WTC11 (cell line): ENCODE data around the gene ENPP6.

Experiments used
- CREB1 ChIP-seq: sonication (generic); formaldehyde crosslinking; IDR thresholded peaks from 2 replicates; pipeline ENCODE4 v1.8.0; 2023; ENCODE audit warnings: mild to moderate bottlenecking, missing genetic modification reagents
- CTCF ChIP-seq: fragments of 200-600 bp; IDR thresholded peaks from 2 replicates; pipeline ENCODE4 v1.8.0; 2022; ENCODE audit warnings: antibody characterized with exemption
- E2F1 ChIP-seq: sonication (generic); formaldehyde crosslinking; IDR thresholded peaks from 2 replicates; pipeline ENCODE4 v1.8.0; 2022; ENCODE audit warnings: mild to moderate bottlenecking, missing genetic modification reagents
- FOXK1 ChIP-seq: sonication (generic); formaldehyde crosslinking; IDR thresholded peaks from 2 replicates; pipeline ENCODE4 v1.8.0; 2022; ENCODE audit warnings: mild to moderate bottlenecking, moderate library complexity, missing genetic modification reagents
- FOXP4 ChIP-seq: sonication (generic); formaldehyde crosslinking; IDR thresholded peaks from 2 replicates; pipeline ENCODE4 v1.8.0; 2022; ENCODE audit warnings: mild to moderate bottlenecking, missing genetic modification reagents
- JUN ChIP-seq: sonication (generic); formaldehyde crosslinking; IDR thresholded peaks from 2 replicates; pipeline ENCODE4 v1.8.0; 2023; ENCODE audit warnings: mild to moderate bottlenecking, missing genetic modification reagents
- MAX ChIP-seq: sonication (generic); formaldehyde crosslinking; IDR thresholded peaks from 2 replicates; pipeline ENCODE4 v1.8.0; 2022; ENCODE audit warnings: mild to moderate bottlenecking, missing genetic modification reagents
- MLX ChIP-seq: sonication (generic); formaldehyde crosslinking; IDR thresholded peaks from 2 replicates; pipeline ENCODE4 v1.8.1; 2023; ENCODE audit warnings: mild to moderate bottlenecking, missing genetic modification reagents, moderate library complexity
- TCF7 ChIP-seq: sonication (generic); formaldehyde crosslinking; IDR thresholded peaks from 2 replicates; pipeline ENCODE4 v1.8.0; 2022; ENCODE audit warnings: mild to moderate bottlenecking, low read depth, missing genetic modification reagents, moderate library complexity
- USF1 ChIP-seq: sonication (generic); formaldehyde crosslinking; IDR thresholded peaks from 2 replicates; pipeline ENCODE4 v1.8.0; 2022; ENCODE audit warnings: mild to moderate bottlenecking, missing genetic modification reagents
- ZNF317 ChIP-seq: sonication (generic); formaldehyde crosslinking; IDR thresholded peaks from 2 replicates; pipeline ENCODE4 v1.8.1; 2023; ENCODE audit warnings: low read depth, mild to moderate bottlenecking, moderate library complexity, missing genetic modification reagents, borderline replicate concordance
- ZNF423 ChIP-seq: fragments of 250-450 bp; sonication (Bioruptor Pico); IDR thresholded peaks from 2 replicates; pipeline ENCODE4 v2.1.2; 2022; ENCODE audit warnings: mild to moderate bottlenecking, moderate library complexity

- TF ChIP-seq ZNF423 (CRISPR knock-in tag) = no peak
- no peak for TF ChIP-seq ZNF317
- TF ChIP-seq MAX (CRISPR knock-in tag) = no peak
- TF ChIP-seq CTCF = no peak
- no peak for TF ChIP-seq JUN (CRISPR knock-in tag)
- no peak for TF ChIP-seq USF1 (CRISPR knock-in tag)
- no peak for TF ChIP-seq E2F1
- no peak for TF ChIP-seq MLX
- no peak for TF ChIP-seq FOXK1 (CRISPR knock-in tag)
- no peak for TF ChIP-seq FOXP4 (CRISPR knock-in tag)
- TF ChIP-seq TCF7 = no peak
- no peak for TF ChIP-seq CREB1
These were observed 41.4 kb upstream of the ENPP6 start for GRCh38 chr4:184259081-184259480.
